DMS 273 treated with DMSO at 0.1 percent for 48 hours (cell line): ENCODE results near the gene CPXM2.
"Not testable (repeated sequence)": the region's sequence is repeated elsewhere in the genome, so short reads cannot be mapped to it uniquely, and the experiment has no call there.

Experiments
- DNase-seq: peaks from one replicate; lab custom pipeline; 2025; lab: John Stamatoyannopoulos, UW

Gene CPXM2

GRCh38 chr10:123742751-123743440 is 148.7 kb downstream of the CPXM2 start:
- DNase-seq: no peak

- no peak for DNase-seq
Observed at GRCh38 chr10:123741711-123742110, 149.9 kb downstream of the CPXM2 start.

GRCh38 chr10:123741146-123741545 is 150.5 kb downstream of the CPXM2 start:
- DNase-seq: no peak

GRCh38 chr10:123736917-123737316 is 154.7 kb downstream of the CPXM2 start:
- not testable (repeated sequence) for DNase-seq

GRCh38 chr10:123729523-123729922 is 162.1 kb downstream of the CPXM2 start:
- DNase-seq: no peak

GRCh38 chr10:123726836-123727235 is 164.8 kb downstream of the CPXM2 start:
- DNase-seq: no peak

GRCh38 chr10:123726381-123726780 is 165.2 kb downstream of the CPXM2 start:
- no peak for DNase-seq

GRCh38 chr10:123724747-123725146 is 166.9 kb downstream of the CPXM2 start:
- DNase-seq: no peak

- no peak for DNase-seq
Observed at GRCh38 chr10:123722351-123722750, 169.3 kb downstream of the CPXM2 start.

- no peak for DNase-seq
Observed at GRCh38 chr10:123721441-123722049, 170.1 kb downstream of the CPXM2 start.

GRCh38 chr10:123720536-123720935 is 171.1 kb downstream of the CPXM2 start:
- no peak for DNase-seq

GRCh38 chr10:123718544-123719060 is 173.0 kb downstream of the CPXM2 start:
- no peak for DNase-seq

GRCh38 chr10:123717336-123717735 is 174.3 kb downstream of the CPXM2 start:
- DNase-seq: no peak

GRCh38 chr10:123715546-123715945 is 176.1 kb downstream of the CPXM2 start:
- no peak for DNase-seq

- no peak for DNase-seq
Observed at GRCh38 chr10:123706236-123706635, 185.4 kb downstream of the CPXM2 start.

- no peak for DNase-seq
Observed at GRCh38 chr10:123704812-123705211, 186.8 kb downstream of the CPXM2 start.

- DNase-seq: no peak
Observed at GRCh38 chr10:123704076-123704475, 187.5 kb downstream of the CPXM2 start.

GRCh38 chr10:123703195-123703790 is 188.3 kb downstream of the CPXM2 start:
- no peak for DNase-seq
